Neural cell (in vitro differentiated cells): Measurements from ENCODE around the gene PTPRA. TPM values are rescaled to one million over a fixed set of nuclear protein-coding genes. Genes with fewer than 3 reads are reported as not detected.

ENCODE experiments used
- H2AFZ ChIP-seq: fragments of 200-600, 300-800 bp; sonication (generic), shearing (Covaris generic); 2 replicates; pipeline ENCODE4 v1.6.0; 2014; ENCODE audit warnings: low read depth, mild to moderate bottlenecking, antibody characterized with exemption, low read length, moderate library complexity
- H3F3A ChIP-seq: fragments of 200-600 bp; shearing (Covaris generic); 2 replicates; pipeline ENCODE4 v1.6.1; 2016; ENCODE audit warnings: mild to moderate bottlenecking, moderate library complexity, mixed read lengths, antibody characterized with exemption, low read length; ENCODE audit not compliant: insufficient read depth, poor library complexity, severe bottlenecking
- H3K27ac ChIP-seq: fragments of 200-600, 300-800 bp; sonication (generic), shearing (Covaris generic); 2 replicates; pipeline ENCODE4 v1.5.1; 2014; ENCODE audit warnings: mild to moderate bottlenecking, low read length, moderate library complexity
- H3K27me3 ChIP-seq: fragments of 300-800, 200-600 bp; sonication (generic), shearing (Covaris generic); 2 replicates; pipeline ENCODE4 v1.6.0; 2014; ENCODE audit warnings: mild to moderate bottlenecking, low read depth, low read length, moderate library complexity; ENCODE audit not compliant: insufficient read depth
- H3K36me3 ChIP-seq: fragments of 300-800, 200-600 bp; sonication (generic), shearing (Covaris generic); 2 replicates; pipeline ENCODE4 v1.5.1; 2014; ENCODE audit warnings: mild to moderate bottlenecking, antibody characterized with exemption, low read length, moderate library complexity; ENCODE audit not compliant: insufficient read depth
- H3K4me2 ChIP-seq: fragments of 300-800, 200-600 bp; sonication (generic), shearing (Covaris generic); 2 replicates; pipeline ENCODE4 v1.6.0; 2014; ENCODE audit warnings: mild to moderate bottlenecking, low read length
- H3K4me3 ChIP-seq: fragments of 300-800, 200-600 bp; sonication (generic), shearing (Covaris generic); 2 replicates; pipeline ENCODE4 v1.5.1; 2014; ENCODE audit warnings: mild to moderate bottlenecking, low read length, moderate library complexity
- H3K79me2 ChIP-seq: fragments of 200-600 bp; shearing (Covaris generic); replicated peaks from 2 replicates; pipeline ENCODE4 v1.6.0; 2014; ENCODE audit warnings: mild to moderate bottlenecking, low read length, moderate library complexity; ENCODE audit not compliant: insufficient read depth
- H3K9ac ChIP-seq: fragments of 300-800, 200-600 bp; sonication (generic), shearing (Covaris generic); 2 replicates; pipeline ENCODE4 v1.6.1; 2016; ENCODE audit warnings: mild to moderate bottlenecking, low read length, mixed read lengths
- H3K9me2 ChIP-seq: fragments of 200-600 bp; shearing (Covaris generic); 2 replicates; pipeline ENCODE4 v1.6.1; 2016; ENCODE audit warnings: mild to moderate bottlenecking, low read length, mixed read lengths; ENCODE audit not compliant: insufficient read depth
- H3K9me3 ChIP-seq: fragments of 200-600, 300-800 bp; sonication (generic), shearing (Covaris generic); 2 replicates; pipeline ENCODE4 v1.6.1; 2016; ENCODE audit warnings: mild to moderate bottlenecking, mixed run types, low read length, moderate library complexity, mixed read lengths
- H4K20me1 ChIP-seq: fragments of 200-600 bp; shearing (Covaris generic); 2 replicates; pipeline ENCODE4 v1.6.1; 2016; ENCODE audit warnings: mild to moderate bottlenecking, mixed run types; ENCODE audit not compliant: insufficient read depth
- EP300 ChIP-seq: fragments of 450-650 bp; conservative IDR thresholded peaks from 2 replicates; pipeline ENCODE4 v1.6.1; 2014; ENCODE audit warnings: antibody characterized with exemption, mild to moderate bottlenecking, moderate library complexity; ENCODE audit not compliant: poor library complexity, severe bottlenecking
- EZH2 ChIP-seq: fragments of 200-600, 300-800 bp; shearing (Covaris generic), sonication (generic); IDR thresholded peaks from 2 replicates; pipeline ENCODE4 v1.6.1; 2014; ENCODE audit warnings: antibody characterized with exemption, low read length, borderline replicate concordance, mild to moderate bottlenecking; ENCODE audit not compliant: insufficient read depth, poor library complexity, severe bottlenecking
- MXI1 ChIP-seq: fragments of 450-650 bp; conservative IDR thresholded peaks from 2 replicates; pipeline ENCODE4 v1.6.1; 2014; ENCODE audit warnings: antibody characterized with exemption, mild to moderate bottlenecking; ENCODE audit not compliant: poor library complexity, severe bottlenecking
- POLR2AphosphoS5 ChIP-seq: IDR thresholded peaks from 2 replicates; pipeline ENCODE4 v1.6.1; 2012
- RAD21 ChIP-seq: fragments of 450-650 bp; conservative IDR thresholded peaks from 2 replicates; pipeline ENCODE4 v1.6.1; 2014; ENCODE audit warnings: antibody characterized with exemption, mild to moderate bottlenecking, moderate library complexity
- REST ChIP-seq: IDR thresholded peaks from 2 replicates; pipeline ENCODE4 v1.6.1; 2012; ENCODE audit warnings: borderline replicate concordance
- SMC3 ChIP-seq: fragments of 450-650 bp; conservative IDR thresholded peaks from 2 replicates; pipeline ENCODE4 v1.6.1; 2014; ENCODE audit warnings: antibody characterized with exemption, mild to moderate bottlenecking, moderate library complexity; ENCODE audit not compliant: poor library complexity
- TAF1 ChIP-seq: IDR thresholded peaks from 2 replicates; pipeline ENCODE4 v1.6.1; 2012; ENCODE audit warnings: low read depth
- polyA plus RNA-seq: library from polyadenylated mRNA; depleted of rRNA; stranded (reverse); fragments of >200 nt; gene quantifications from 2 replicates; pipeline ENCODE4 v1.2.3, GENCODE V29; 2014
- TF ChIP-seq, protein P1 (sequence below): fragments of 450-650 bp; IDR thresholded peaks from 2 replicates; pipeline ENCODE4 v1.5.1; 2014; ENCODE audit warnings: antibody characterized with exemption, mild to moderate bottlenecking, moderate library complexity; ENCODE audit not compliant: poor library complexity, severe bottlenecking

Gene PTPRA
- polyA plus RNA-seq, 1 donor from 2014 or later: 68.2 TPM

DNA sequence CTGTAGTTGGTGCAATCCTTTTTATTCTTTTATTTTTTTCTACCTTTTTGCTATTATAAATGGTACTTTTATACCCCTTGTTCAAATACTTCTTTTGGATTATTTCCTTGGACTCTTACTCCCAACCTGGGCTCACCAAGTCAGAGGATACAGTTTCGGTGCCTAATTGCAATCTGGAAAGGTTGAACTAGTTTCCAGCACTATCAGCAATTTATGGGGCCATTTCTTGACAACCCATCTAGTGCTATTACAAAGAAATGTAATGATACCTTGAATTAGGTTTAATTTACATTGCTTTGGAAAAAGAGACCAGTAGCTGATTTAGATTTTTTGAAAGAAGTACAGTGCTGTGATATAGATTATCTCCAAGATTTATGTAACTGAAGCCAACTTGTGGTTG, 5.2 kb downstream of the PTPRA start:
- no peaks in the 10 kb centered on the region for H3K9me3 ChIP-seq
- H4K20me1 ChIP-seq: no peaks in the 10 kb centered on the region
- H3K79me2 ChIP-seq: peaks cover 79% of the 10 kb centered on the region
- H3K9me2 ChIP-seq: no peaks in the 10 kb centered on the region
- no peaks in the 10 kb centered on the region for H3F3A ChIP-seq
- H2AFZ ChIP-seq: no peak overlapping the region
- no peak for TF ChIP-seq TAF1
- TF ChIP-seq POLR2AphosphoS5: no peak
- no peak for TF ChIP-seq EZH2
- TF ChIP-seq RAD21: no peak
- TF ChIP-seq REST: no peak
- TF ChIP-seq MXI1: no peak
- TF ChIP-seq SMC3: no peak
- H3K36me3 ChIP-seq: no peaks in the 10 kb centered on the region
- H3K27me3 ChIP-seq: no peaks in the 10 kb centered on the region
- H3K4me2 ChIP-seq: no peak overlapping the region
- H3K27ac ChIP-seq: no peak overlapping the region
- H3K4me3 ChIP-seq: no peak overlapping the region
- H3K9ac ChIP-seq: no peak overlapping the region

- H4K20me1 ChIP-seq: no peaks in the 10 kb centered on the region
- H3K9ac ChIP-seq: no peak overlapping the region
- no peak overlapping the region for H3K4me2 ChIP-seq
- no peaks in the 10 kb centered on the region for H3K27me3 ChIP-seq
- peaks cover 79% of the 10 kb centered on the region for H3K79me2 ChIP-seq
- no peaks in the 10 kb centered on the region for H3K36me3 ChIP-seq
- no peak overlapping the region for H3K27ac ChIP-seq
- H3K4me3 ChIP-seq: no peak overlapping the region
- no peaks in the 10 kb centered on the region for H3K9me3 ChIP-seq
- H3F3A ChIP-seq: no peaks in the 10 kb centered on the region
- no peak overlapping the region for H2AFZ ChIP-seq
- H3K9me2 ChIP-seq: no peaks in the 10 kb centered on the region
- TF ChIP-seq MXI1 (no peak), EZH2 (no peak), REST (no peak), POLR2AphosphoS5 (no peak), EP300 (no peak), RAD21 (no peak), TAF1 (no peak), SMC3 (no peak)
- TF ChIP-seq, protein P1, sequence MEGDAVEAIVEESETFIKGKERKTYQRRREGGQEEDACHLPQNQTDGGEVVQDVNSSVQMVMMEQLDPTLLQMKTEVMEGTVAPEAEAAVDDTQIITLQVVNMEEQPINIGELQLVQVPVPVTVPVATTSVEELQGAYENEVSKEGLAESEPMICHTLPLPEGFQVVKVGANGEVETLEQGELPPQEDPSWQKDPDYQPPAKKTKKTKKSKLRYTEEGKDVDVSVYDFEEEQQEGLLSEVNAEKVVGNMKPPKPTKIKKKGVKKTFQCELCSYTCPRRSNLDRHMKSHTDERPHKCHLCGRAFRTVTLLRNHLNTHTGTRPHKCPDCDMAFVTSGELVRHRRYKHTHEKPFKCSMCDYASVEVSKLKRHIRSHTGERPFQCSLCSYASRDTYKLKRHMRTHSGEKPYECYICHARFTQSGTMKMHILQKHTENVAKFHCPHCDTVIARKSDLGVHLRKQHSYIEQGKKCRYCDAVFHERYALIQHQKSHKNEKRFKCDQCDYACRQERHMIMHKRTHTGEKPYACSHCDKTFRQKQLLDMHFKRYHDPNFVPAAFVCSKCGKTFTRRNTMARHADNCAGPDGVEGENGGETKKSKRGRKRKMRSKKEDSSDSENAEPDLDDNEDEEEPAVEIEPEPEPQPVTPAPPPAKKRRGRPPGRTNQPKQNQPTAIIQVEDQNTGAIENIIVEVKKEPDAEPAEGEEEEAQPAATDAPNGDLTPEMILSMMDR: no peak
Measured at GRCh38 chr20:2879146-2879545, 5.9 kb downstream of the PTPRA start.
